GM18505 (cell line): ENCODE measurements around the gene PCDHGA8.
"Not testable (repeated sequence)": the region's sequence is repeated elsewhere in the genome, so short reads cannot be mapped to it uniquely, and the experiment has no call there.

ENCODE experiments used
- ATAC-seq: cut with Tn5 transposase; IDR thresholded peaks from one replicate; pipeline ENCODE4 v1.9.1; 2021; ENCODE audit not compliant: unreplicated experiment
- POLR2A ChIP-seq: IDR thresholded peaks from 4 replicates; pipeline ENCODE4 v1.6.1; 2011; ENCODE audit warnings: borderline replicate concordance; ENCODE audit not compliant: insufficient read depth, insufficient read length; ENCODE audit errors: extremely low read depth

Gene PCDHGA8

GRCh38 chr5:141409598-141410306, 17.3 kb downstream of the PCDHGA8 start:
- no peak for TF ChIP-seq POLR2A
- no peak for ATAC-seq

- no peak for TF ChIP-seq POLR2A
- ATAC-seq = no peak
Measured at GRCh38 chr5:141411575-141411974, 19.1 kb downstream of the PCDHGA8 start.

- TF ChIP-seq POLR2A = no peak
- ATAC-seq = peak; percentile 74
Measured at GRCh38 chr5:141412854-141413539, 20.6 kb downstream of the PCDHGA8 start, which contains the start of gene PCDHGA10. PCDHGA10 (plus strand) TSS chr5:141412987; CDS start chr5:141413176, 189 bp downstream.

GRCh38 chr5:141413540-141414069, 21.2 kb downstream of the PCDHGA8 start:
- ATAC-seq = no peak
- TF ChIP-seq POLR2A = no peak

- ATAC-seq = not testable (repeated sequence)
Measured at GRCh38 chr5:141414548-141415274, 22.3 kb downstream of the PCDHGA8 start.

GRCh38 chr5:141415275-141415618, 22.8 kb downstream of the PCDHGA8 start:
- ATAC-seq = not testable (repeated sequence)

GRCh38 chr5:141417494-141418172, 25.2 kb downstream of the PCDHGA8 start, which contains the start of gene PCDHGB7:
PCDHGB7 (plus strand) TSS chr5:141417677; CDS start chr5:141417860, 183 bp downstream.
- ATAC-seq = peak; percentile 65

GRCh38 chr5:141419074-141419880, 26.8 kb downstream of the PCDHGA8 start:
- TF ChIP-seq POLR2A = no peak
- ATAC-seq = no peak

GRCh38 chr5:141420855-141421488, 28.5 kb downstream of the PCDHGA8 start, which contains the start of gene PCDHGA11:
PCDHGA11 (plus strand) TSS chr5:141421051; CDS start chr5:141421228, 177 bp downstream.
- no peak for TF ChIP-seq POLR2A
- peak; percentile 47 for ATAC-seq

GRCh38 chr5:141421489-141421855, 29.0 kb downstream of the PCDHGA8 start:
- TF ChIP-seq POLR2A = no peak
- ATAC-seq = no peak

GRCh38 chr5:141422742-141423291, 30.4 kb downstream of the PCDHGA8 start:
- TF ChIP-seq POLR2A = no peak
- no peak for ATAC-seq
